ENCODE data around the gene ACTR3.

DNA sequence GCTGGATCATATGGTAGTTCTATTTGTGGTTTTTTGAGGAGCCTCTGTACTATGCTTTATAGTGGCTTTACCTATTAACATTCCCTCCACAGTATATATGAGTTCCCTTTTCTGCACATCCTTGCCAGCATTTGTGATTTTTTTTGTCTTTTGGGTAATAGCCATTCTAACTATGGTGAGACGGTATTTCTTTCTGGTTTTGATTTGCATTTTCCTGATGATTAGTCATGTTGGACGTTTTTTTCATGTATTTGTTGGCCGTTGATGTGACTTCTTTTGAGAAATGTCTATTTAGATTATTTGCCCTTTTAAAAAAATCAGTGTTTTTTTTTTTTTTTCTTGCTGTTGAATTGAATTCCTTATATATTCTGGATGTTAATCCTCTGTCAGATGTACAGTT, 31.1 kb downstream of the ACTR3 start:
- TF ChIP-seq, protein P1, sequence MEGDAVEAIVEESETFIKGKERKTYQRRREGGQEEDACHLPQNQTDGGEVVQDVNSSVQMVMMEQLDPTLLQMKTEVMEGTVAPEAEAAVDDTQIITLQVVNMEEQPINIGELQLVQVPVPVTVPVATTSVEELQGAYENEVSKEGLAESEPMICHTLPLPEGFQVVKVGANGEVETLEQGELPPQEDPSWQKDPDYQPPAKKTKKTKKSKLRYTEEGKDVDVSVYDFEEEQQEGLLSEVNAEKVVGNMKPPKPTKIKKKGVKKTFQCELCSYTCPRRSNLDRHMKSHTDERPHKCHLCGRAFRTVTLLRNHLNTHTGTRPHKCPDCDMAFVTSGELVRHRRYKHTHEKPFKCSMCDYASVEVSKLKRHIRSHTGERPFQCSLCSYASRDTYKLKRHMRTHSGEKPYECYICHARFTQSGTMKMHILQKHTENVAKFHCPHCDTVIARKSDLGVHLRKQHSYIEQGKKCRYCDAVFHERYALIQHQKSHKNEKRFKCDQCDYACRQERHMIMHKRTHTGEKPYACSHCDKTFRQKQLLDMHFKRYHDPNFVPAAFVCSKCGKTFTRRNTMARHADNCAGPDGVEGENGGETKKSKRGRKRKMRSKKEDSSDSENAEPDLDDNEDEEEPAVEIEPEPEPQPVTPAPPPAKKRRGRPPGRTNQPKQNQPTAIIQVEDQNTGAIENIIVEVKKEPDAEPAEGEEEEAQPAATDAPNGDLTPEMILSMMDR (conservative IDR thresholded peaks at IDR 0.05; ENCODE audit: low read length) = no peak
- TF ChIP-seq EZH2phosphoT487 (IDR thresholded peaks at IDR 0.05; ENCODE audit: borderline replicate concordance) = no peak

All from Loucy (cell line).